Keratinocyte (primary cell): ENCODE measurements around the gene LARGE1. TPM values are rescaled to one million over a fixed set of nuclear protein-coding genes. Genes with fewer than 3 reads are reported as not detected.

ENCODE experiments used
- DNase-seq: peaks from one replicate; pipeline ENCODE4 v3.0.0-alpha.2; 2011; ENCODE audit warnings: low read depth, missing footprints, low spot score
- FAIRE-seq: peaks from 2 replicates; lab custom pipeline; 2011; peaks lifted over from hg19 to GRCh38; lab: Jason Lieb, UNC
- H2AFZ ChIP-seq: 2 replicates; pipeline ENCODE4 v1.6.0; 2012; ENCODE audit warnings: low read length, control low read depth, inconsistent platforms; ENCODE audit not compliant: control insufficient read depth
- H3K27ac ChIP-seq: 2 replicates; pipeline ENCODE4 v1.5.1; 2011; ENCODE audit warnings: low read length; ENCODE audit not compliant: control insufficient read depth, insufficient read depth
- H3K27me3 ChIP-seq: 3 replicates; pipeline ENCODE4 v1.6.0; 2011; ENCODE audit warnings: low read length; ENCODE audit not compliant: control insufficient read depth, insufficient read depth; ENCODE audit errors: extremely low read depth
- H3K36me3 ChIP-seq, 2 experiments: 2 replicates in 1 of 2; 3 replicates in 1 of 2; pipeline ENCODE4 v1.5.1; 2011; ENCODE audit warnings: low read length in 2 of 2, mild to moderate bottlenecking in 1 of 2; ENCODE audit not compliant: control insufficient read depth in 2 of 2, insufficient read depth in 2 of 2; ENCODE audit errors: extremely low read depth in 1 of 2
- H3K4me1 ChIP-seq: 3 replicates; pipeline ENCODE4 v1.5.1; 2011; ENCODE audit warnings: low read length; ENCODE audit not compliant: control insufficient read depth, insufficient read depth; ENCODE audit errors: extremely low read depth
- H3K4me2 ChIP-seq: 3 replicates; pipeline ENCODE4 v1.6.0; 2011; ENCODE audit warnings: low read depth, low read length; ENCODE audit not compliant: control insufficient read depth, insufficient read depth; ENCODE audit errors: extremely low read depth
- H3K4me3 ChIP-seq, 3 experiments: fragments of 200-600 bp in 1 of 3; sonication (generic) in 1 of 3; 2 replicates in 2 of 3; 3 replicates in 1 of 3; pipeline ENCODE4 v1.5.1; 2011 to 2016; ENCODE audit warnings: low read length in 3 of 3, mild to moderate bottlenecking in 3 of 3, control low read depth in 2 of 3, inconsistent platforms in 1 of 3, low read depth in 1 of 3, mixed read lengths in 1 of 3, mixed run types in 1 of 3, moderate library complexity in 1 of 3; ENCODE audit not compliant: control insufficient read depth in 2 of 3, insufficient read depth in 2 of 3; ENCODE audit errors: extremely low read depth in 1 of 3
- H3K79me2 ChIP-seq: 2 replicates; pipeline ENCODE4 v1.6.0; 2012; ENCODE audit warnings: low read length; ENCODE audit not compliant: control insufficient read depth, insufficient read depth
- H3K9ac ChIP-seq: 3 replicates; pipeline ENCODE4 v1.6.0; 2011; ENCODE audit warnings: low read length; ENCODE audit not compliant: control insufficient read depth, insufficient read depth; ENCODE audit errors: extremely low read depth
- H3K9me1 ChIP-seq: 3 replicates; pipeline ENCODE4 v1.6.0; 2011; ENCODE audit warnings: low read length; ENCODE audit not compliant: control insufficient read depth, insufficient read depth; ENCODE audit errors: extremely low read depth
- H3K9me3 ChIP-seq: 2 replicates; pipeline ENCODE4 v1.5.1; 2012; ENCODE audit warnings: low read depth, low read length; ENCODE audit not compliant: control insufficient read depth
- H4K20me1 ChIP-seq: 3 replicates; pipeline ENCODE4 v1.6.0; 2011; ENCODE audit warnings: low read length; ENCODE audit not compliant: control insufficient read depth, insufficient read depth; ENCODE audit errors: extremely low read depth
- CTCF ChIP-seq, 3 experiments: IDR thresholded peaks in 1 of 3; conservative IDR thresholded peaks in 1 of 3; optimal IDR thresholded peaks in 1 of 3; 2 replicates in 2 of 3; 3 replicates in 1 of 3; pipeline versions ENCODE3 to v1.5.1; 2011; ENCODE audit warnings: low read length in 3 of 3, mild to moderate bottlenecking in 3 of 3, moderate library complexity in 2 of 3, control low read depth in 1 of 3, inconsistent platforms in 1 of 3; ENCODE audit not compliant: insufficient read depth in 2 of 3; ENCODE audit errors: extremely low read depth in 1 of 3
- EZH2 ChIP-seq: IDR thresholded peaks from one replicate; pipeline ENCODE4 v1.6.1; 2012; ENCODE audit warnings: inconsistent platforms, mild to moderate bottlenecking, low read length, moderate library complexity
- dilution Hi-C: fragments of 300-500 bp; cut with MboI; formaldehyde crosslinking; loops from one replicate; pipeline ENCODE4 v1.7.0; 2020; ENCODE audit warnings: low sequenced_read_pairs; ENCODE audit not compliant: extremely low pct_ligation_motif_present
- polyA plus RNA-seq, 5 experiments: library from polyadenylated mRNA; depleted of rRNA in 3 of 5; stranded (reverse) in 3 of 5; stranded (forward) in 1 of 5; unstranded in 1 of 5; fragments of >200 nt; gene quantifications; 1 replicate in 1 of 5; 2 replicates in 3 of 5; 3 replicates in 1 of 5; pipeline versions ENCODE4 v1.2.1 to v1.2.3, GENCODE V29; 2011 to 2012; ENCODE audit warnings: missing spikeins in 2 of 5, low read depth in 1 of 5, low replicate concordance in 1 of 5

LARGE1 gene
- polyA plus RNA-seq, 1 donor (not counting 4 experiments of a cell fraction or from before 2014, with no cell fraction given) = 4.5 TPM

GRCh38 chr22:33438273-33438672 is 482.0 kb downstream of the LARGE1 start:
- DNase-seq = peak; percentile 88
- Histone ChIP-seq H3K4me3 (no peak overlapping the region), H3K4me2 (peak overlapping the region; percentile 4), H3K79me2 (no peaks in the 10 kb centered on the region), H3K4me1 (peaks cover 13% of the 10 kb centered on the region), H4K20me1 (peaks cover 2% of the 10 kb centered on the region), H3K36me3 (no peaks in the 10 kb centered on the region), H2AFZ (no peak overlapping the region), H3K27ac (peak overlapping the region; percentile 3), H3K9me3 (no peaks in the 10 kb centered on the region), H3K27me3 (no peaks in the 10 kb centered on the region), H3K9me1 (peaks cover 2% of the 10 kb centered on the region), H3K9ac (no peak overlapping the region)
- peak; percentile 99 for FAIRE-seq
- dilution Hi-C loops = no loop called here
- TF ChIP-seq CTCF (optimal IDR thresholded peaks at IDR 0.05 in 1 of 3, IDR thresholded peaks at IDR 0.05 in 1 of 3, conservative IDR thresholded peaks at IDR 0.05 in 1 of 3; ENCODE audit: extremely low read depth in 1 of 3, insufficient read depth in 2 of 3, low read length in 3 of 3) (no peak), EZH2 (no peak)

GRCh38 chr22:33431300-33431699 is 489.0 kb downstream of the LARGE1 start:
- Histone ChIP-seq H4K20me1 (no peaks in the 10 kb centered on the region), H3K4me3 (no peak overlapping the region), H3K36me3 (peaks cover 0 to 1% of the 10 kb centered on the region in 2 experiments), H3K9me3 (no peaks in the 10 kb centered on the region), H3K4me2 (no peak overlapping the region), H3K9ac (no peak overlapping the region), H3K9me1 (no peaks in the 10 kb centered on the region), H2AFZ (no peak overlapping the region), H3K27me3 (no peaks in the 10 kb centered on the region), H3K79me2 (no peaks in the 10 kb centered on the region), H3K27ac (no peak overlapping the region), H3K4me1 (no peaks in the 10 kb centered on the region)
- DNase-seq = no peak
- TF ChIP-seq CTCF (optimal IDR thresholded peaks at IDR 0.05 in 1 of 3, IDR thresholded peaks at IDR 0.05 in 1 of 3, conservative IDR thresholded peaks at IDR 0.05 in 1 of 3; ENCODE audit: extremely low read depth in 1 of 3, insufficient read depth in 2 of 3, low read length in 3 of 3) = no peak
- no peak for TF ChIP-seq EZH2
- dilution Hi-C loops = no loop called here
- FAIRE-seq = no peak
